Ascending aorta (tissue), 2 donors: ENCODE measurements around the gene FABP3. TPM values are rescaled to one million over a fixed set of nuclear protein-coding genes. Genes with fewer than 3 reads are reported as not detected.

Source experiments
- DNase-seq, 2 donors: peaks; one replicate each; pipeline ENCODE4 v3.0.0-alpha.2; 2019; ENCODE audit warnings: low spot score in 2 of 2
- H3K27ac ChIP-seq, 2 donors: fragments of 200-600 bp; sonication (generic); one replicate each; pipeline ENCODE4 v1.5.1; 2016 to 2017; ENCODE audit warnings: mild to moderate bottlenecking in 1 of 2
- H3K27me3 ChIP-seq: fragments of 200-600 bp; sonication (generic); one replicate; pipeline ENCODE4 v1.5.1; 2017
- H3K36me3 ChIP-seq, 2 donors: fragments of 200-600 bp; sonication (generic); one replicate each; pipeline ENCODE4 v1.5.1; 2016
- H3K4me1 ChIP-seq, 2 donors: fragments of 200-600 bp; sonication (generic); one replicate each; pipeline ENCODE4 v1.5.1; 2016 to 2017; ENCODE audit warnings: mild to moderate bottlenecking in 1 of 2
- H3K4me3 ChIP-seq, 2 donors: fragments of 200-600 bp; sonication (generic); one replicate each; pipeline ENCODE4 v1.5.1; 2016 to 2017; ENCODE audit warnings: mild to moderate bottlenecking in 1 of 2
- H3K9me3 ChIP-seq, 2 donors: fragments of 200-600 bp; sonication (generic); one replicate each; pipeline ENCODE4 v1.5.1; 2016
- intact Hi-C: fragments of 100-400 bp; cut with DNase I; formaldehyde crosslinking; loops from one replicate; pipeline ENCODE4 v1.15.1; 2023
- total RNA-seq: library from RNA; depleted of rRNA; stranded (reverse); fragments of >200 nt; gene quantifications from one replicate; pipeline ENCODE4 v1.1.0, GENCODE V29; 2016
- TF ChIP-seq, protein P1 (sequence below), 3 experiments: fragments of 200-600 bp in 2 of 3; fragments of 450-650 bp in 1 of 3; sonication (generic) in 2 of 3; IDR thresholded peaks; one replicate each; pipeline ENCODE4 v1.5.1; 2016 to 2019; ENCODE audit warnings: antibody characterized with exemption in 3 of 3, mild to moderate bottlenecking in 1 of 3, moderate library complexity in 1 of 3

FABP3 gene
- total RNA-seq, 1 donor from 2014 or later: 24.2 TPM

DNA sequence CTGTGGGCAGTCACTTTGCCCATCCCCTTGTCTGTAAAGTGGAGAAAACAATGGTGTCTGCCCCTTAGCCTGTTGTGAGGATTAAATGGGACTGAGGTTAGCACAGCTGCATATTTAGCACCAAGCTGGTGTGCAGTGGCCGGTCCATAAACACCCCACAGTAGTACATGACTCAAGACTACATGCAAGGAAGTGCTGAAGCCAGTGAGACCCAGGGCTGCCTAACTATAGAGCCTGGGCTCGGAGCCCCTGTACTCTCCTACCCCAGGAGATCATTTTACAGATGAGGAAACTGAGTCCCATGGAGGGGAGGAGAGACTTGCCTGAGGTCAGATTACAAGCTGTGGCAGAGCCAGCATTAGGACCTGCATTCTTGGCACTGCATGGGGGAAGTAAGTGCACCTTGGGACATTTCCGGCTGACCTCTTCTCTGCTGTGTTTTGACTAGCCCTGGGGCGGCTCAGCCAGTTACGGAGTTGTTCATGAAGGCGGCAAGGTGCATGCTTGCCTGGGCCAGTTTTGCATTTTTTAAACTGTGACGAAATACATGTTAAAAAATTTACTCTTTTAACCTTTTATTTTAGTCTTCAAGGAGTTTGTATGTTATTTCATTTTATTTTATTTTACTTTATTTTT, 43.3 kb upstream of the FABP3 start:
- Histone ChIP-seq H3K4me1 (peaks cover 0 to 12% of the 10 kb centered on the region in 2 donors), H3K27ac (no peak overlapping the region), H3K4me3 (no peak overlapping the region), H3K9me3 (no peaks in the 10 kb centered on the region), H3K36me3 (no peaks in the 10 kb centered on the region), H3K27me3 (no peaks in the 10 kb centered on the region)
- intact Hi-C loops: no loop called here
- TF ChIP-seq, protein P1, sequence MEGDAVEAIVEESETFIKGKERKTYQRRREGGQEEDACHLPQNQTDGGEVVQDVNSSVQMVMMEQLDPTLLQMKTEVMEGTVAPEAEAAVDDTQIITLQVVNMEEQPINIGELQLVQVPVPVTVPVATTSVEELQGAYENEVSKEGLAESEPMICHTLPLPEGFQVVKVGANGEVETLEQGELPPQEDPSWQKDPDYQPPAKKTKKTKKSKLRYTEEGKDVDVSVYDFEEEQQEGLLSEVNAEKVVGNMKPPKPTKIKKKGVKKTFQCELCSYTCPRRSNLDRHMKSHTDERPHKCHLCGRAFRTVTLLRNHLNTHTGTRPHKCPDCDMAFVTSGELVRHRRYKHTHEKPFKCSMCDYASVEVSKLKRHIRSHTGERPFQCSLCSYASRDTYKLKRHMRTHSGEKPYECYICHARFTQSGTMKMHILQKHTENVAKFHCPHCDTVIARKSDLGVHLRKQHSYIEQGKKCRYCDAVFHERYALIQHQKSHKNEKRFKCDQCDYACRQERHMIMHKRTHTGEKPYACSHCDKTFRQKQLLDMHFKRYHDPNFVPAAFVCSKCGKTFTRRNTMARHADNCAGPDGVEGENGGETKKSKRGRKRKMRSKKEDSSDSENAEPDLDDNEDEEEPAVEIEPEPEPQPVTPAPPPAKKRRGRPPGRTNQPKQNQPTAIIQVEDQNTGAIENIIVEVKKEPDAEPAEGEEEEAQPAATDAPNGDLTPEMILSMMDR (IDR thresholded peaks at IDR 0.05): no peak
- DNase-seq: no peak

GRCh38 chr1:31415658-31416057, 42.8 kb upstream of the FABP3 start:
- no peak overlapping the region for H3K27ac ChIP-seq
- TF ChIP-seq, protein P1 (IDR thresholded peaks at IDR 0.05): no peak

GRCh38 chr1:31414980-31415370, 42.1 kb upstream of the FABP3 start:
- intact Hi-C loops: no loop called here
- Histone ChIP-seq H3K27me3 (no peaks in the 10 kb centered on the region), H3K36me3 (no peaks in the 10 kb centered on the region), H3K4me1 (peaks cover 0 to 12% of the 10 kb centered on the region in 2 donors), H3K9me3 (no peaks in the 10 kb centered on the region), H3K27ac (no peak overlapping the region), H3K4me3 (no peak overlapping the region)
- TF ChIP-seq, protein P1 (IDR thresholded peaks at IDR 0.05): no peak
- no peak for DNase-seq

More at GRCh38 chr1:31415658-31416057, 42.8 kb upstream of the FABP3 start:
- no peak for DNase-seq
- Histone ChIP-seq H3K4me1 (peaks cover 0 to 12% of the 10 kb centered on the region in 2 donors), H3K4me3 (no peak overlapping the region), H3K27me3 (no peaks in the 10 kb centered on the region), H3K9me3 (no peaks in the 10 kb centered on the region), H3K36me3 (no peaks in the 10 kb centered on the region)
- intact Hi-C loops: no loop called here

- Histone ChIP-seq H3K4me3 (peak overlapping the region; percentile 71 to 78), H3K36me3 (no peaks in the 10 kb centered on the region), H3K27me3 (no peaks in the 10 kb centered on the region), H3K9me3 (no peaks in the 10 kb centered on the region), H3K27ac (no peak overlapping the region), H3K4me1 (peaks cover 0 to 12% of the 10 kb centered on the region in 2 donors)
- DNase-seq: peak; percentile 19 to 79
- intact Hi-C loops: no loop called here
- TF ChIP-seq, protein P1 (IDR thresholded peaks at IDR 0.05): no peak
Observed at GRCh38 chr1:31413405-31414001, 40.6 kb upstream of the FABP3 start.

GRCh38 chr1:31412732-31413404, 40.0 kb upstream of the FABP3 start, which contains the start of gene SERINC2:
TSS of gene SERINC2 (plus strand) at chr1:31413213. CDS start at chr1:31413266, 53 bp downstream.
- peaks cover 0 to 12% of the 10 kb centered on the region in 2 donors for H3K4me1 ChIP-seq
- no peaks in the 10 kb centered on the region for H3K36me3 ChIP-seq
- TF ChIP-seq, protein P1 (IDR thresholded peaks at IDR 0.05): no peak
- H3K27me3 ChIP-seq: no peaks in the 10 kb centered on the region
- no peak within 1 kb of the TSS for H3K27ac ChIP-seq
- intact Hi-C loops: no loop called here
- H3K4me3 ChIP-seq: peak within 1 kb of the TSS; percentile 71 to 78
- no peaks in the 10 kb centered on the region for H3K9me3 ChIP-seq
- no peak for DNase-seq
